ENCODE measurements around the gene NRL. TPM values are rescaled to one million over a fixed set of nuclear protein-coding genes. Genes with fewer than 3 reads are reported as not detected.
A peak's percentile ranks its signal among the peaks of the same experiment; 100 is the strongest.

Gene NRL
- total RNA-seq, 1 experiment from 2014 or later: 1.4 TPM

- Histone ChIP-seq H3K4me1 (ENCODE audit: control insufficient read depth, insufficient read depth, low read length) (peaks cover 5% of the 10 kb centered on the region; the same call in 1 of the 2 replicates), H3K4me3 (ENCODE audit: low read depth in 2 of 2, low read length in 2 of 2) (peak overlapping the region; percentile 84 to 93), H3K27me3 (ENCODE audit: control insufficient read depth, insufficient read depth, low read length) (no peaks in the 10 kb centered on the region), H3K27ac (ENCODE audit: low read length) (peak overlapping the region; percentile 85), H3K9me3 (ENCODE audit: control insufficient read depth, insufficient read depth, low read depth, low read length) (no peaks in the 10 kb centered on the region), H3K36me3 (ENCODE audit: control insufficient read depth, insufficient read depth, low read length) (no peaks in the 10 kb centered on the region; the same call in 1 of the 2 replicates)
- TSS peak; percentile 79 for BruUV-seq (replicated peaks)
- POLR2A ChIA-PET: interaction anchor here (0.5 kb wide), 1 partner anchor 508 kb away, joined by 6 read pairs; no protein-coding TSS in a partner anchor
- intact Hi-C loops (cut with micrococcal nuclease; ENCODE audit: unreplicated experiment) (no loop called here), in situ Hi-C loops (cut with HindIII; ENCODE audit: low pct_unique_long_range_greater_than_20kb, low sequenced_read_pairs) (no loop called here)
- CTCF ChIA-PET: no interaction called here
- TF ChIP-seq, protein P1, sequence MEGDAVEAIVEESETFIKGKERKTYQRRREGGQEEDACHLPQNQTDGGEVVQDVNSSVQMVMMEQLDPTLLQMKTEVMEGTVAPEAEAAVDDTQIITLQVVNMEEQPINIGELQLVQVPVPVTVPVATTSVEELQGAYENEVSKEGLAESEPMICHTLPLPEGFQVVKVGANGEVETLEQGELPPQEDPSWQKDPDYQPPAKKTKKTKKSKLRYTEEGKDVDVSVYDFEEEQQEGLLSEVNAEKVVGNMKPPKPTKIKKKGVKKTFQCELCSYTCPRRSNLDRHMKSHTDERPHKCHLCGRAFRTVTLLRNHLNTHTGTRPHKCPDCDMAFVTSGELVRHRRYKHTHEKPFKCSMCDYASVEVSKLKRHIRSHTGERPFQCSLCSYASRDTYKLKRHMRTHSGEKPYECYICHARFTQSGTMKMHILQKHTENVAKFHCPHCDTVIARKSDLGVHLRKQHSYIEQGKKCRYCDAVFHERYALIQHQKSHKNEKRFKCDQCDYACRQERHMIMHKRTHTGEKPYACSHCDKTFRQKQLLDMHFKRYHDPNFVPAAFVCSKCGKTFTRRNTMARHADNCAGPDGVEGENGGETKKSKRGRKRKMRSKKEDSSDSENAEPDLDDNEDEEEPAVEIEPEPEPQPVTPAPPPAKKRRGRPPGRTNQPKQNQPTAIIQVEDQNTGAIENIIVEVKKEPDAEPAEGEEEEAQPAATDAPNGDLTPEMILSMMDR (IDR thresholded peaks at IDR 0.05): no peak
- TF ChIP-seq, protein P2, sequence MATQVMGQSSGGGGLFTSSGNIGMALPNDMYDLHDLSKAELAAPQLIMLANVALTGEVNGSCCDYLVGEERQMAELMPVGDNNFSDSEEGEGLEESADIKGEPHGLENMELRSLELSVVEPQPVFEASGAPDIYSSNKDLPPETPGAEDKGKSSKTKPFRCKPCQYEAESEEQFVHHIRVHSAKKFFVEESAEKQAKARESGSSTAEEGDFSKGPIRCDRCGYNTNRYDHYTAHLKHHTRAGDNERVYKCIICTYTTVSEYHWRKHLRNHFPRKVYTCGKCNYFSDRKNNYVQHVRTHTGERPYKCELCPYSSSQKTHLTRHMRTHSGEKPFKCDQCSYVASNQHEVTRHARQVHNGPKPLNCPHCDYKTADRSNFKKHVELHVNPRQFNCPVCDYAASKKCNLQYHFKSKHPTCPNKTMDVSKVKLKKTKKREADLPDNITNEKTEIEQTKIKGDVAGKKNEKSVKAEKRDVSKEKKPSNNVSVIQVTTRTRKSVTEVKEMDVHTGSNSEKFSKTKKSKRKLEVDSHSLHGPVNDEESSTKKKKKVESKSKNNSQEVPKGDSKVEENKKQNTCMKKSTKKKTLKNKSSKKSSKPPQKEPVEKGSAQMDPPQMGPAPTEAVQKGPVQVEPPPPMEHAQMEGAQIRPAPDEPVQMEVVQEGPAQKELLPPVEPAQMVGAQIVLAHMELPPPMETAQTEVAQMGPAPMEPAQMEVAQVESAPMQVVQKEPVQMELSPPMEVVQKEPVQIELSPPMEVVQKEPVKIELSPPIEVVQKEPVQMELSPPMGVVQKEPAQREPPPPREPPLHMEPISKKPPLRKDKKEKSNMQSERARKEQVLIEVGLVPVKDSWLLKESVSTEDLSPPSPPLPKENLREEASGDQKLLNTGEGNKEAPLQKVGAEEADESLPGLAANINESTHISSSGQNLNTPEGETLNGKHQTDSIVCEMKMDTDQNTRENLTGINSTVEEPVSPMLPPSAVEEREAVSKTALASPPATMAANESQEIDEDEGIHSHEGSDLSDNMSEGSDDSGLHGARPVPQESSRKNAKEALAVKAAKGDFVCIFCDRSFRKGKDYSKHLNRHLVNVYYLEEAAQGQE (IDR thresholded peaks at IDR 0.05; ENCODE audit: insufficient read depth in 1 of 2, low read depth in 2 of 2, low read length in 1 of 2): no peak
- no peak for TF ChIP-seq POLR2AphosphoS5 (IDR thresholded peaks at IDR 0.05; ENCODE audit: low read depth, low read length)
- TF ChIP-seq SIN3A (IDR thresholded peaks at IDR 0.05; ENCODE audit: borderline replicate concordance, insufficient read depth, low read depth, low read length): no peak
- no peak for TF ChIP-seq TCF7L2 (IDR thresholded peaks at IDR 0.05; ENCODE audit: low read depth, low read length)
- ATAC-seq: no peak
- no peak for DNase-seq (ENCODE audit: low read depth, low spot score)
Measured at GRCh38 chr14:24095271-24096068, 19.3 kb downstream of the NRL start.

DNA sequence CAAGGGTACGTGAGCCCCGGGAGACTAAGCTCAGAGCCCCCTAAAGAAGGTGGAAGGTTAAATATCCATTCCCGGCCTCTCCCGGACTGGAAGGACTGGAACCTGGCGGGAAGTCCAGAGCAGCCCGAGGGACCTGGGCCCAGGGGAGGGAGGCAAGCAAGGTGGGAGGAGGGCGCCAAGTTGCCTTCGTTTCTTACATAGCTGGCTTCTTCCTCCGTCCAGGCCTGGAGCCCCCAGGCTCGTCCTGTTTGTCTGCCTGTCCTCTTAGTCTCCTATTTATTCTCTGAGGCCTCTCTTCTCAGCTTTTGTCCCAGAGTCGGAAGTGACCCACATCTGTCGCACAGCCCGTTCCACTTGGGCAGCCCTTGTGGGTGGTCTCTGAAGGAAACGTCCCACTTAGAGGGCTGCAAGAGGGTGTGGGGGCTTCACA is 19.9 kb downstream of the NRL start:
- POLR2A ChIA-PET: interaction anchor here (0.5 kb wide), 1 partner anchor 507 kb away, joined by 6 read pairs; no protein-coding TSS in a partner anchor
- Histone ChIP-seq H3K4me1 (ENCODE audit: control insufficient read depth, insufficient read depth, low read length) (peaks cover 5% of the 10 kb centered on the region; the same call in 1 of the 2 replicates), H3K9me3 (ENCODE audit: control insufficient read depth, insufficient read depth, low read depth, low read length) (no peaks in the 10 kb centered on the region), H3K4me3 (ENCODE audit: low read depth in 2 of 2, low read length in 2 of 2) (peak overlapping the region; percentile 84 to 93), H3K27me3 (ENCODE audit: control insufficient read depth, insufficient read depth, low read length) (no peaks in the 10 kb centered on the region), H3K36me3 (ENCODE audit: control insufficient read depth, insufficient read depth, low read length) (no peaks in the 10 kb centered on the region; the same call in 1 of the 2 replicates), H3K27ac (ENCODE audit: low read length) (peak overlapping the region; percentile 85)
- BruUV-seq (replicated peaks): no TSS peak
- in situ Hi-C loops (cut with HindIII; ENCODE audit: low pct_unique_long_range_greater_than_20kb, low sequenced_read_pairs) (no loop called here), intact Hi-C loops (cut with micrococcal nuclease; ENCODE audit: unreplicated experiment) (no loop called here)
- CTCF ChIA-PET: interaction anchor here (0.7 kb wide), 1 partner anchor 37 kb away, joined by 3 read pairs; no protein-coding TSS in a partner anchor
- TF ChIP-seq, protein P2 (IDR thresholded peaks at IDR 0.05; ENCODE audit: insufficient read depth in 1 of 2, low read depth in 2 of 2, low read length in 1 of 2): no peak
- TF ChIP-seq POLR2AphosphoS5 (IDR thresholded peaks at IDR 0.05; ENCODE audit: low read depth, low read length) (no peak), TCF7L2 (IDR thresholded peaks at IDR 0.05; ENCODE audit: low read depth, low read length) (no peak), SIN3A (IDR thresholded peaks at IDR 0.05; ENCODE audit: borderline replicate concordance, insufficient read depth, low read depth, low read length) (no peak)
- TF ChIP-seq, protein P1 (IDR thresholded peaks at IDR 0.05): no peak
- DNase-seq (ENCODE audit: low read depth, low spot score): no peak
- peak; percentile 15 for ATAC-seq
